GM10248 (cell line): ENCODE results near the gene LYG1.

Experiments used
- CTCF ChIA-PET: fragments of 300-600 bp; sonication (Branson Sonifier 250); formaldehyde crosslinking; extraction: SDS; loops from one replicate; lab custom pipeline; 2021; ENCODE audit warnings: antibody characterized with exemption; lab: Yijun Ruan, JAX
- POLR2A ChIA-PET: fragments of 350-650 bp; sonication (Branson Sonifier 250); formaldehyde crosslinking; extraction: SDS; loops from one replicate; lab custom pipeline; 2020; ENCODE audit warnings: antibody characterized with exemption; lab: Yijun Ruan, JAX
- DNase-seq: peaks from one replicate; pipeline ENCODE4 v3.0.0; 2012; ENCODE audit errors: extremely low spot score
- TF ChIP-seq, protein P1 (sequence below): IDR thresholded peaks from 2 replicates; pipeline ENCODE4 v1.5.1; 2012; ENCODE audit warnings: mild to moderate bottlenecking, low read depth; ENCODE audit errors: extremely low read depth, missing control alignments, control extremely low read depth

LYG1 gene

DNA sequence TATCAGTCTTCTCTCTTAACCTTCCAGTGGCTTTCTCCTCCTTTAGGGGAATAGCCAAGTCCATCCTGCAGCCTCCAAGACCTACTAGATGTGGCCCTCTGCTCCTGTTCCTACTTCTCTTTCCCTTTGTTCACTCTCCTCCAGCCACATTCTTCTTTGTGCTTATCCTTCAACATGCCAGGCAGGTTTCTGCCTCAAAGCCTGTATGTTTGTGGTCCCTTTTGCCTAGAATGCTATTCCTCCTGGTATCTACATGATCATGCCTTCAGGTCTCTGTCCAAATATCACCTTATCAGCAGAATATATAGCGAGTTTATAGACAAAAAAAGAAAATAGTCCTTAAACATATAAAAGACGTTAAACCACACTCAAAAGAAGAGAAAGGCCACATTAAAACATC is 51.0 kb downstream of the LYG1 start:
- DNase-seq, result no peak
- ChIA-PET CTCF (no interaction called here), POLR2A (no interaction called here)
- TF ChIP-seq, protein P1, sequence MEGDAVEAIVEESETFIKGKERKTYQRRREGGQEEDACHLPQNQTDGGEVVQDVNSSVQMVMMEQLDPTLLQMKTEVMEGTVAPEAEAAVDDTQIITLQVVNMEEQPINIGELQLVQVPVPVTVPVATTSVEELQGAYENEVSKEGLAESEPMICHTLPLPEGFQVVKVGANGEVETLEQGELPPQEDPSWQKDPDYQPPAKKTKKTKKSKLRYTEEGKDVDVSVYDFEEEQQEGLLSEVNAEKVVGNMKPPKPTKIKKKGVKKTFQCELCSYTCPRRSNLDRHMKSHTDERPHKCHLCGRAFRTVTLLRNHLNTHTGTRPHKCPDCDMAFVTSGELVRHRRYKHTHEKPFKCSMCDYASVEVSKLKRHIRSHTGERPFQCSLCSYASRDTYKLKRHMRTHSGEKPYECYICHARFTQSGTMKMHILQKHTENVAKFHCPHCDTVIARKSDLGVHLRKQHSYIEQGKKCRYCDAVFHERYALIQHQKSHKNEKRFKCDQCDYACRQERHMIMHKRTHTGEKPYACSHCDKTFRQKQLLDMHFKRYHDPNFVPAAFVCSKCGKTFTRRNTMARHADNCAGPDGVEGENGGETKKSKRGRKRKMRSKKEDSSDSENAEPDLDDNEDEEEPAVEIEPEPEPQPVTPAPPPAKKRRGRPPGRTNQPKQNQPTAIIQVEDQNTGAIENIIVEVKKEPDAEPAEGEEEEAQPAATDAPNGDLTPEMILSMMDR, result no peak

DNA sequence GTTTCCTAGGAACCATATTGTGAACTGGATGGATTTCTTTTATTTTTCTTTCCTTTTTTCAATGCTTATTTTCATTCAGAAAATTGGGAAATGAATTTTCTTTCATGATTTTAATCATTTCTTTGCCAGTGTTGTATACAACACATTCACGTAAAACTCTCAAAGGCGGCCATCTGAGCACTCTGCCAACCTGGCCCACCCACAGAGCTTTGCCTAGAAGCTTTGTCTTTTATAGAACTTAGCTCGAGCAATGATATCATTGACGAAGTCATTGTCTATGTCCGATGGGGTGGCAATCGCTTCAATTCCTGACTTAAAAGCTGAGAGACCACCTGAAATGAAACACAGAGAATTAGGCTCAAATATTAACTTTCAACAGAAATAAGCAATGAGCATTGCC is 58.8 kb downstream of the LYG1 start:
- DNase-seq, result no peak
- TF ChIP-seq, protein P1, result no peak
- CTCF ChIA-PET, result no interaction called here
- POLR2A ChIA-PET, result no interaction called here

DNA sequence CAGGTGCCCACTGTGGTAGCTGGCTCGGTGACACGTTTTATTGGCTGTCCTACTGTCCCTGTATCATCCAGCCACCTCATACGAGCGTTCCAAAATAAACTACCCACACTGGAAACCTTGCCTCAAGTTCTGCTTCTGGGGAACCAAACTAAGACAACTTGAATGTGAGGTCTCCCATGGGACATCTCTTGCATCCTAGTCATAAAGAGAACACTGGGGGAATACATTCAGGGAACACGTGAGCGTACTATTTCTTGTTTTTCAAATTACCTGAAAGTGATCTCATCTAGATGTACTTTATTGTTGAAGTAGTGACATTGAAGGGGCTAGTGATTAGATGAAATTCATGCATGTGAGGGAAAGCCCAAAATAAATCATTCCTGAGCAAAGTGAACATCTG is 60.6 kb downstream of the LYG1 start:
- ChIA-PET CTCF (no interaction called here), POLR2A (no interaction called here)
- DNase-seq, result no peak
- TF ChIP-seq, protein P1, result no peak

DNA sequence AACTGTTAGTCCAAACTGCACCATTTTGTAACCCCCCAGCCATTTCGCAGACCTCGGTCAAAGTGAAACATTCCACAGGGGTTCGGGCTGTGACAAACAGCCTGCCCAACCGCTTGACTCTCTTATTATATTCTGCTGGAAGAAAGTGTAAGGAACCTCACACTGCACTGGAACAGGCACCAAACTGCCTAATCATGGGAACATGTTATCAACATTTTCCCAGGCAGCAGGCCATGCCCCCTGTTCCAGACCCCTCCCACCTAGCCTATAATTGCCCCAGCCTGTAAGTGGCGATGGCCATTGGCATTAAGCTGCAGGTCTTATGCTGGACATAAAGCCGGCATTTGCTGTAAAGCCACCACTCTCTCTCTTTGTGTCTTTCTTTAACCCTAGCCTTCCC is 62.4 kb downstream of the LYG1 start:
- ChIA-PET POLR2A (no interaction called here), CTCF (no interaction called here)
- TF ChIP-seq, protein P1, result no peak
- DNase-seq, result no peak
